NCI-H524 treated with DMSO at 0.1 percent for 48 hours (cell line): ENCODE data around the gene TPK1.
"Not testable (repeated sequence)": the region's sequence is repeated elsewhere in the genome, so short reads cannot be mapped to it uniquely, and the experiment has no call there.

ENCODE experiments used
- DNase-seq: peaks from one replicate; lab custom pipeline; 2025; lab: John Stamatoyannopoulos, UW

The TPK1 gene

GRCh38 chr7:144777005-144777839, 58.6 kb downstream of the TPK1 start:
- no peak for DNase-seq

GRCh38 chr7:144776447-144776846, 59.4 kb downstream of the TPK1 start:
- no peak for DNase-seq

GRCh38 chr7:144775749-144776148, 60.1 kb downstream of the TPK1 start:
- no peak for DNase-seq

- no peak for DNase-seq
Observed at GRCh38 chr7:144771927-144772326, 63.9 kb downstream of the TPK1 start.

GRCh38 chr7:144771174-144771573, 64.7 kb downstream of the TPK1 start:
- DNase-seq = no peak

GRCh38 chr7:144769352-144769751, 66.5 kb downstream of the TPK1 start:
- no peak for DNase-seq

GRCh38 chr7:144768633-144769032, 67.2 kb downstream of the TPK1 start:
- DNase-seq = no peak

GRCh38 chr7:144763291-144763690, 72.6 kb downstream of the TPK1 start:
- no peak for DNase-seq

GRCh38 chr7:144762853-144763252, 73.0 kb downstream of the TPK1 start:
- no peak for DNase-seq

- no peak for DNase-seq
Observed at GRCh38 chr7:144761493-144761892, 74.4 kb downstream of the TPK1 start.

GRCh38 chr7:144759653-144760052, 76.2 kb downstream of the TPK1 start:
- DNase-seq = no peak

- DNase-seq = no peak
Observed at GRCh38 chr7:144747936-144748335, 87.9 kb downstream of the TPK1 start.

- DNase-seq = peak; percentile 6
Observed at GRCh38 chr7:144738708-144739314, 97.0 kb downstream of the TPK1 start.

- no peak for DNase-seq
Observed at GRCh38 chr7:144738146-144738545, 97.7 kb downstream of the TPK1 start.

GRCh38 chr7:144736880-144737493, 98.9 kb downstream of the TPK1 start:
- no peak for DNase-seq

- peak; percentile 52 for DNase-seq
Observed at GRCh38 chr7:144735505-144736276, 100.2 kb downstream of the TPK1 start.

- no peak for DNase-seq
Observed at GRCh38 chr7:144731661-144732351, 104.0 kb downstream of the TPK1 start.

- DNase-seq = no peak
Observed at GRCh38 chr7:144730224-144730623, 105.6 kb downstream of the TPK1 start.

- DNase-seq = no peak
Observed at GRCh38 chr7:144729226-144729625, 106.6 kb downstream of the TPK1 start.

- no peak for DNase-seq
Observed at GRCh38 chr7:144728551-144728950, 107.3 kb downstream of the TPK1 start.

GRCh38 chr7:144726840-144727239, 109.0 kb downstream of the TPK1 start:
- not testable (repeated sequence) for DNase-seq

- DNase-seq = no peak
Observed at GRCh38 chr7:144725070-144725469, 110.8 kb downstream of the TPK1 start.
